ENCODE results near the gene TRIM45. TPM values are rescaled to one million over a fixed set of nuclear protein-coding genes. Genes with fewer than 3 reads are reported as not detected.
"Not testable (repeated sequence)": the region's sequence is repeated elsewhere in the genome, so short reads cannot be mapped to it uniquely, and the experiment has no call there.

TRIM45 gene
- total and polyA plus RNA-seq, 2 experiments from 2014 or later = 4.1 to 4.3 TPM

DNA sequence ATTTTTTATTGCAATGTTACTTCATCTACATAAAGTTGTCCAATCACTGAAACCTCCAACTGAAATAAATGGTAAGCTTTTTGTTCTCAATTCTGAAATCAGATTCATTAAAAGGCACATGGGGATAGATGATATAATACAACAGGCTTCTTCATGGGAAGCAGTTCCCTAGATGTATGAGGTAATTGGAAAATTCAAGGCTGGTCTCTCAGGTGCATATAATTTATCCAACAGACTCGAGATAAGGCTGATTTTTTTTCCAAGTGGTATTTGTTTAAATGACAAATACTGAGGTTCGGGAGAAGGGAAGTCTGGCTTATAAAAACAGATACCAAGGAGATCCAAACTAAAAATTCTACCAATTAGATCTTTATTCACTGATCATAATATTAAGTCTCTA is 14.2 kb downstream of the TRIM45 start:
- Histone ChIP-seq H3K27me3 (no peaks in the 10 kb centered on the region), H2AFZ (no peak overlapping the region), H4K20me1 (ENCODE audit: insufficient read depth, poor library complexity, severe bottlenecking) (no peaks in the 10 kb centered on the region), H3K9me3 (ENCODE audit: low read depth) (no peaks in the 10 kb centered on the region), H3K27ac (no peak overlapping the region), H3K4me3 (no peak overlapping the region), H3K4me2 (no peak overlapping the region), H3K9me2 (replicated peaks; ENCODE audit: insufficient read depth) (no peaks in the 10 kb centered on the region), H3K36me3 (replicated peaks; ENCODE audit: insufficient read depth, low read depth) (no peaks in the 10 kb centered on the region), H3K79me2 (no peaks in the 10 kb centered on the region), H3K4me1 (ENCODE audit: insufficient read depth) (no peaks in the 10 kb centered on the region)
- WGBS (ENCODE audit: low lambda C conversion rate, missing lambda C conversion rate) = 91% methylated on average over 2 of the region's 2 CpGs
- TF ChIP-seq, protein P1, sequence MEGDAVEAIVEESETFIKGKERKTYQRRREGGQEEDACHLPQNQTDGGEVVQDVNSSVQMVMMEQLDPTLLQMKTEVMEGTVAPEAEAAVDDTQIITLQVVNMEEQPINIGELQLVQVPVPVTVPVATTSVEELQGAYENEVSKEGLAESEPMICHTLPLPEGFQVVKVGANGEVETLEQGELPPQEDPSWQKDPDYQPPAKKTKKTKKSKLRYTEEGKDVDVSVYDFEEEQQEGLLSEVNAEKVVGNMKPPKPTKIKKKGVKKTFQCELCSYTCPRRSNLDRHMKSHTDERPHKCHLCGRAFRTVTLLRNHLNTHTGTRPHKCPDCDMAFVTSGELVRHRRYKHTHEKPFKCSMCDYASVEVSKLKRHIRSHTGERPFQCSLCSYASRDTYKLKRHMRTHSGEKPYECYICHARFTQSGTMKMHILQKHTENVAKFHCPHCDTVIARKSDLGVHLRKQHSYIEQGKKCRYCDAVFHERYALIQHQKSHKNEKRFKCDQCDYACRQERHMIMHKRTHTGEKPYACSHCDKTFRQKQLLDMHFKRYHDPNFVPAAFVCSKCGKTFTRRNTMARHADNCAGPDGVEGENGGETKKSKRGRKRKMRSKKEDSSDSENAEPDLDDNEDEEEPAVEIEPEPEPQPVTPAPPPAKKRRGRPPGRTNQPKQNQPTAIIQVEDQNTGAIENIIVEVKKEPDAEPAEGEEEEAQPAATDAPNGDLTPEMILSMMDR (IDR thresholded peaks at IDR 0.05; ENCODE audit: poor library complexity) = no peak
- no peak for TF ChIP-seq EZH2phosphoT487 (IDR thresholded peaks at IDR 0.05; ENCODE audit: low read depth, severe bottlenecking, unreplicated experiment)
- TF ChIP-seq EZH2 (IDR thresholded peaks at IDR 0.05; ENCODE audit: borderline replicate concordance) = no peak
- DNase-seq (ENCODE audit: low spot score) = no peak

DNA sequence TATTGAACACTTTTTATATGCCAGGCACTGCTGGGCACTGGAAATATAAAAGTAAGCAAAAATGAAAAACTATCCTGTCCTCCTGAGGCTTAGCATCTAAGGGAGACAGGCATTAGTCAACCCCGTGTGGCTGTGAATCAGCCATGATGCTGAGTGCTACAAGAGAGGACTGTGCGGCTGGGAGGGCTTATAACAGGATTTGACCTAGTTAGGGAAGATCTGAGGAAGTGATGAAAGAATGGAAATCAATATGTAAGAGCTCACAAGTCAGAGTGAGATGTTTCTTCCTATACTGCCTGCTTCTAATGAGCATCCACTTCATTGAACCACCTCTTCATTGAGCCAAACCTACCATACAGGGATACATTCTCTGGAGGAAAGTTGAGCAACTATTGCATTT is 15.1 kb downstream of the TRIM45 start:
- H3K36me3 ChIP-seq (replicated peaks; ENCODE audit: insufficient read depth, low read depth) = no peaks in the 10 kb centered on the region
- H3K27ac ChIP-seq = no peak overlapping the region
- no peaks in the 10 kb centered on the region for H3K9me2 ChIP-seq (replicated peaks; ENCODE audit: insufficient read depth)
- DNase-seq (ENCODE audit: low spot score) = no peak
- no peak overlapping the region for H3K4me3 ChIP-seq
- no peaks in the 10 kb centered on the region for H3K9me3 ChIP-seq (ENCODE audit: low read depth)
- H3K79me2 ChIP-seq = no peaks in the 10 kb centered on the region
- H4K20me1 ChIP-seq (ENCODE audit: insufficient read depth, poor library complexity, severe bottlenecking) = no peaks in the 10 kb centered on the region
- WGBS (ENCODE audit: low lambda C conversion rate, missing lambda C conversion rate) = 92% methylated on average over 2 of the region's 2 CpGs
- no peak overlapping the region for H2AFZ ChIP-seq
- H3K27me3 ChIP-seq = no peaks in the 10 kb centered on the region
- no peaks in the 10 kb centered on the region for H3K4me1 ChIP-seq (ENCODE audit: insufficient read depth)
- TF ChIP-seq, protein P1 (IDR thresholded peaks at IDR 0.05; ENCODE audit: poor library complexity) = no peak
- TF ChIP-seq EZH2 (IDR thresholded peaks at IDR 0.05; ENCODE audit: borderline replicate concordance) (no peak), EZH2phosphoT487 (IDR thresholded peaks at IDR 0.05; ENCODE audit: low read depth, severe bottlenecking, unreplicated experiment) (no peak)
- H3K4me2 ChIP-seq = no peak overlapping the region

DNA sequence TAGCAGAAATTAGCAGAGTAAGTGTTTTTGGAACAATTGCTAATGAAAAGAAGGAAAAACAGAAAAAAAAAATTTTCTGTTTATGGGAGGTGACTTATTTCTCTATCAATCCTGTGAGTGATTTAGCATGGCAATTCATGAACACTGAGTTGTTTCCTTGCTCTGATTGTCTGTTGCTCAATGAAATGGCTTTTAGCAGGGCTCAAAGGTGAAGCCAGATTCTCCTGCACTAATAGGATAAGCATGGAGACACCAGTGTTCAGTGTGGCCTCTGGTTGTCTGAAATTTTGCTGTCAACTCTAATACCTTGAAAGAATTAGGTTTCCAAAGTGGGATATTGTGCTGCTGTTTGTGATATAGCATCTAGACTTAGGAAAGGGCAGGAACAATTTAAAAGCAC is 15.8 kb downstream of the TRIM45 start:
- no peaks in the 10 kb centered on the region for H3K4me1 ChIP-seq (ENCODE audit: insufficient read depth)
- H3K27me3 ChIP-seq = no peaks in the 10 kb centered on the region
- no peak overlapping the region for H2AFZ ChIP-seq
- H3K9me2 ChIP-seq (replicated peaks; ENCODE audit: insufficient read depth) = no peaks in the 10 kb centered on the region
- no peaks in the 10 kb centered on the region for H3K79me2 ChIP-seq
- no peak overlapping the region for H3K27ac ChIP-seq
- H3K4me3 ChIP-seq = no peak overlapping the region
- TF ChIP-seq, protein P1 (IDR thresholded peaks at IDR 0.05; ENCODE audit: poor library complexity) = no peak
- TF ChIP-seq EZH2phosphoT487 (IDR thresholded peaks at IDR 0.05; ENCODE audit: low read depth, severe bottlenecking, unreplicated experiment) (no peak), EZH2 (IDR thresholded peaks at IDR 0.05; ENCODE audit: borderline replicate concordance) (no peak)
- DNase-seq (ENCODE audit: low spot score) = no peak
- H3K4me2 ChIP-seq = no peak overlapping the region
- H3K9me3 ChIP-seq (ENCODE audit: low read depth) = no peaks in the 10 kb centered on the region
- H4K20me1 ChIP-seq (ENCODE audit: insufficient read depth, poor library complexity, severe bottlenecking) = no peaks in the 10 kb centered on the region
- H3K36me3 ChIP-seq (replicated peaks; ENCODE audit: insufficient read depth, low read depth) = no peaks in the 10 kb centered on the region

DNA sequence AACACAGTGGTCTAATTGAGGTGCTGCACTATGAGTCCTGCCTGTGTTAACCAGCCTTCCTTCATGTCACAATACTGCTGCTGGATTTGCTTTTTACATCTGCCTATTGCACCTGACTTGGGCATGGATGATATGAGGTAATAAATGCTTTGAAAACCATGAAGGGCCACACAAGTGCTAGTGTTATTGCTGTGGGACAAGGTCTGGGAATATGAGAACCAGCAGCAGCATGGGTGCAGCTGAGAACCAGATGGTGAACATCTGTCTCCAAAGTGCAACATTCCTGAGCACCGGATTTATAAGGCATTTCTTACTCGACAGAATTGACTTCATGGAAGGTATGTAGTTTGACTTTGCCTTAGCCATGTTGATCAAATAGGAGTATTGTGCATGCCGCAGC is 16.6 kb downstream of the TRIM45 start:
- Histone ChIP-seq H3K4me2 (no peak overlapping the region), H3K27ac (no peak overlapping the region), H3K9me2 (replicated peaks; ENCODE audit: insufficient read depth) (no peaks in the 10 kb centered on the region), H3K36me3 (replicated peaks; ENCODE audit: insufficient read depth, low read depth) (no peaks in the 10 kb centered on the region), H3K9me3 (ENCODE audit: low read depth) (no peaks in the 10 kb centered on the region), H3K4me1 (ENCODE audit: insufficient read depth) (no peaks in the 10 kb centered on the region), H3K4me3 (no peak overlapping the region), H2AFZ (no peak overlapping the region), H3K27me3 (no peaks in the 10 kb centered on the region), H4K20me1 (ENCODE audit: insufficient read depth, poor library complexity, severe bottlenecking) (no peaks in the 10 kb centered on the region), H3K79me2 (no peaks in the 10 kb centered on the region)
- no peak for DNase-seq (ENCODE audit: low spot score)
- WGBS (ENCODE audit: low lambda C conversion rate, missing lambda C conversion rate) = 57% methylated on average over 3 of the region's 3 CpGs
- TF ChIP-seq, protein P1 (IDR thresholded peaks at IDR 0.05; ENCODE audit: poor library complexity) = no peak
- TF ChIP-seq EZH2phosphoT487 (IDR thresholded peaks at IDR 0.05; ENCODE audit: low read depth, severe bottlenecking, unreplicated experiment) (no peak), EZH2 (IDR thresholded peaks at IDR 0.05; ENCODE audit: borderline replicate concordance) (no peak)

DNA sequence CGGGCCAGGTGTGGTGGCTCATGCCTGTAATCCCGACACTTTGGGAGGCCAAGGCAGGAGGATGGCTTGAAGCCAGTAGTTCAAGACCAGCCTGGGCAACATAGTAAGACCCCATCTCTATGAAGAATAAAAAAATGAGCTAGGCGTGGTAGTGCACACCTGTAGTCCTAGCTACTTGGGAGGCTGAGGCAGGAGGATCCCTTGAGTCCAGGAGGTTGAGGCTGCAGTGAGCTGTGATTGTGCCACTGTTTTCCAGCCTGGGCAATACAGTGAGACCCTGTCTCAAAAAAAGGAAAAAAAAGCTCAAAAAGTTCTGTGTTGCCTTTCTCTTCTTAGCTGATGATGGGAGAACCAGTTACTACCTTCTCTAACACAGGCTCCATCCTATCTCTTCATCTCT is 19.7 kb downstream of the TRIM45 start:
- not testable (repeated sequence) for DNase-seq (ENCODE audit: low spot score); H3K36me3 ChIP-seq (replicated peaks; ENCODE audit: insufficient read depth, low read depth); H3K79me2 ChIP-seq; H3K27me3 ChIP-seq; H4K20me1 ChIP-seq (ENCODE audit: insufficient read depth, poor library complexity, severe bottlenecking); H2AFZ ChIP-seq; H3K9me3 ChIP-seq (ENCODE audit: low read depth); H3K4me3 ChIP-seq; H3K4me2 ChIP-seq; H3K4me1 ChIP-seq (ENCODE audit: insufficient read depth); H3K27ac ChIP-seq; H3K9me2 ChIP-seq (replicated peaks; ENCODE audit: insufficient read depth)
- WGBS (ENCODE audit: low lambda C conversion rate, missing lambda C conversion rate) = 97% methylated on average over 3 of the region's 3 CpGs
